RPMI7951 (cell line): ENCODE measurements around the gene TAF11L2. TPM values are rescaled to one million over a fixed set of nuclear protein-coding genes. Genes with fewer than 3 reads are reported as not detected.
"Not testable (repeated sequence)": the region's sequence is repeated elsewhere in the genome, so short reads cannot be mapped to it uniquely, and the experiment has no call there.

Source experiments
- DNase-seq: peaks from one replicate; pipeline ENCODE4 v3.0.0-alpha.2; 2012; ENCODE audit warnings: low read depth
- total RNA-seq: library from RNA; depleted of rRNA; stranded (reverse); fragments of >200 nt; shearing (Covaris generic); gene quantifications from 2 replicates; pipeline ENCODE4 v1.2.3, GENCODE V29; 2014; rRNA removed

TAF11L2 gene
- total RNA-seq = not detected in 2 replicates

GRCh38 chr5:17497931-17498330 is at the start of gene TAF11L2:
TAF11L2 (plus strand) TSS chr5:17498231.
- not testable (repeated sequence) for DNase-seq

DNA sequence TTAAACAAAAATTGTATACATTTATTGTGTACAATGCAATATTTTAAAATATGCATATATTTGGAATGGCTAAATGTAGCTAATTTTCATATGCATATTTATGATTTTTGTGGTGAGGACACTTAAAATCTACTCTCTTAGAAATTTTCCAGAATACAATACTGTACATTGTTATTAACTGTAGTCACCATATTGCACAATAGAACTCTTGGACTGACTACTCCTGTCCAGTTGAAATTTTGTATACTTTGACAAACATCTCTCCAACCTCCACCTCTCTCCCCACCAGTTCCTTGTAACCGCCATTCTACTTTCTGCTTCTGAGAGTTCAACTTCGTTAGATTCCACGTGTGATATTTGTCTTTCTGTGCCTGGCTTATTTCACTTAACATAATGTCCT is 49.2 kb upstream of the TAF11L2 start:
- no peak for DNase-seq

DNA sequence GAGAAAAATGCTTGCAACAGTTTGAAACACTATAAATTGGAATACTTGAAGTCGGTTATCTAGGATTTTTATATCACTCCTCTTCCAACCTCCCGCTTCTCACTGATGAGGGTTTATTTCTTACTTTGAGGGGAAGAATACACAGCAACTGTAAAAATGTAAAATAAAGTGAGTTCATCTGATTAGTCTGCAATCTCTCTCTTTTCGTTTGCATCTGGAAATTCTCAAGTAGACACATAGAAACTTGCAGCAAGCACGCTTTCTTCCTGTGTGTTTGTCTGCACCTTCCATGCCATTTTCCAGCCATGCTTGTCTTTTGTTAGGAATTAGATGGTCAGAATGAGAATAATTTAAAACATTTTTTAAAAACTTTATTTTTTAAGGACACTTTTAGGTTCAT is 45.1 kb upstream of the TAF11L2 start:
- no peak for DNase-seq

GRCh38 chr5:17455942-17456341 is 42.1 kb upstream of the TAF11L2 start:
- no peak for DNase-seq

DNA sequence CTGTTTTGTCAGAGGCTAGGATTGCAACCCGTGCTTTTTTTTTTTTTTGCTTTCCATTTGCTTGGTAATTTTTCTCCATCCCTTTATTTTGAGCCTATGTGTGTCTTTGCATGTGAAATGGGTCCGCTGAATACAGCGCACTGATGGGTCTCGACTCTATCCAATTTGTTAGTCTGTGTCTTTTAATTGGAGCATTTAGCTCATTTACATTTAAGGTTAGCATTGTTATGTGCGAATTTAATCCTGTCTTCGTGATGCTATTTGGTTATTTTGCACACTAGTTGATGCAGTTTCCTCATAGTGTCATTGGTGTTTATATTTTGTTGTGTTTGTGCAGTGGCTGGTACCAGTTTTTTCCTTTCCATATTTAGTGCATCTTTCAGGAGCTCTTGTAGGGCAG is 36.2 kb upstream of the TAF11L2 start:
- DNase-seq = no peak

DNA sequence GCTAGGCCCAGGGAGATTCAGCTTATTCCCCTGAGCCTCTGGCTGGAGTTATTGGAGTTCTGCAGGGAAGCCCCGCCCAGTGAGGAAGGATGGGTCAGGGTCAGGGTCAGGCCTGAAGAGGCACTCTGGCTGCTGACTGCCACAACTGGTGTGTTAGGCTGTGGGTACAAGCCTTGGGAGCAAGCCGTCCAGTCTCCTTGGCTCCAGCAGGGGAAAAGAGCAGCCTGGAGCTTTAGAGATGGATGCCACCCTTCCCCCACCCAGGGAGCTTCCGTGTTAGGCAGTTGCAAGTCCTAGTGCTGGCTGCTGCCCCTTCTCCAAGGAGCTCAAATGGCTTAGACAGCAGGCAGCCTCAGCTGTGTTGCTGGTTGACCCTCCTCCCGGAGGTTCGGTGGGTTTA is 34.4 kb upstream of the TAF11L2 start:
- DNase-seq = no peak

- no peak for DNase-seq
Observed at GRCh38 chr5:17470064-17470463, 28.0 kb upstream of the TAF11L2 start.

- not testable (repeated sequence) for DNase-seq
Observed at GRCh38 chr5:17475064-17475463, 23.0 kb upstream of the TAF11L2 start.

- DNase-seq = no peak
Observed at GRCh38 chr5:17477043-17477442, 21.0 kb upstream of the TAF11L2 start.

GRCh38 chr5:17477573-17478265 is 20.3 kb upstream of the TAF11L2 start:
- DNase-seq = no peak

DNA sequence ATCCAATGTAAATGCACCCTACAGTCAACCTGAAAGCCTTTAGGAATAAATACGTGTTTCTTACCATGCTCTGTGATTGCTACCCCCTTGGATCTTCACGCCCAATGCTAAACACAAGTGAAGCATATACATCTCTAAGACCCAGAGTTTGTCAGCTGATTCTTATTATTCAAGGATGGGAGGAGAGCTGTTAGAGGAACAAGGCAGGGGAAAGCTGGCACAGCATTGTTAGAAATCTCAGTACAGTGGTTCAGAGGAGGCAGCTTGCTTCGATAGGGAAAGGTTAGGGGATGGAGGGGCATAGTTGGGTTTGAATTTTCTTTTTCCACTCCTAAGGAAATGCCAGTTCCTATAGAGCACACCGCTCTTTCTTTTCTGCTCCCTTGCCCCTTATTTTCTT is 16.7 kb upstream of the TAF11L2 start:
- no peak for DNase-seq

DNA sequence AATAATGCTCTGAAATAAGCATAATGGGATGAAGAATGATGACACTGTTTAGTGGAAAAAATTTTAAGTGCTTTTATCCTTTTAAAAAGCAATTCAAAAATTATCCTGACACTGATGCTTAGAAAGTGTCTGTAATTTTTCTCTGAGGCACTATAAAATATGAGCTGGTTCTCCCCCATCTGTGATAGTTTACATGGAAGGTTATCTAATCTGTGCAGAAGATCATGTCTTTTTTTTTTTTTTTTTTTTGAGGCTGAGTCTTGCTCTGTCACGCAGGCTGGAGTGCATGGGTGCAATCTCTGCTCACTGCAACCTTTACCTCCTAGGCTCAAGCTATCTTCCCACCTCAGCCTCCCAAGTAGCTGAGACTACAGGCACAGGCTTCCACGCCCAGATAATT is 15.2 kb upstream of the TAF11L2 start:
- DNase-seq = no peak

DNA sequence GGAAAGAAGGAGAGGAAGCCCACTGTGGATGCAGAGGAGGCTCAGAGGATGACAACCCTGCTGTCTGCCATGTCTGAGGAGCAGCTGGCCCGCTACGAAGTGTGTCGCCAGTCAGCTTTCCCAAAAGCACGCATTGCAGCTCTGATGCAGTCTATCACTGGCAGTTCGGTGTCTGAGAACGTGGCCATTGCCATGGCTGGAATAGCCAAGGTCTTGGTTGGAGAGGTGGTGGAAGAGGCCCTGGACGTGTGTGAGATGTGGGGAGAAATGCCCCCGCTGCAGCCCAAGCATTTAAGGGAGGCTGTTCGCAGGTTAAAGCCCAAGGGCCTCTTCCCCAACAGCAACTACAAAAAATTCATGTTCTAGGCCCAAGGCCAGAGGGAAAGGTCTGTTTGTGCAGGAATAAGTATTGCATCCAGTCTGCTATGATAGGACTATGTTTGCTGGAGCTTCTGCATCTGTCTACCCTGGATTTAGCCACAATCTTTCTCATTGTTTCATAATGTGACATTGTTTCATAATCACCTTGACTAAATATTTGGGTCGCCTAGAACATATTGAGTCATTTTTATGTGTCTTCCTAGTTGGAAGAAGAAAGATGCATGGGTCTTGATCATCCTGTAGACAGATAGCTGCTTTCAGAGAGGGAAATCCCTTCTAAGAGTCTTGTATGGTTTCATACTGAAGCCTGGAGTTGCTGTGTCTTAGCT is 11.4 kb upstream of the TAF11L2 start:
- DNase-seq = not testable (repeated sequence)

- DNase-seq = no peak
Observed at GRCh38 chr5:17487174-17487512, 10.9 kb upstream of the TAF11L2 start.

DNA sequence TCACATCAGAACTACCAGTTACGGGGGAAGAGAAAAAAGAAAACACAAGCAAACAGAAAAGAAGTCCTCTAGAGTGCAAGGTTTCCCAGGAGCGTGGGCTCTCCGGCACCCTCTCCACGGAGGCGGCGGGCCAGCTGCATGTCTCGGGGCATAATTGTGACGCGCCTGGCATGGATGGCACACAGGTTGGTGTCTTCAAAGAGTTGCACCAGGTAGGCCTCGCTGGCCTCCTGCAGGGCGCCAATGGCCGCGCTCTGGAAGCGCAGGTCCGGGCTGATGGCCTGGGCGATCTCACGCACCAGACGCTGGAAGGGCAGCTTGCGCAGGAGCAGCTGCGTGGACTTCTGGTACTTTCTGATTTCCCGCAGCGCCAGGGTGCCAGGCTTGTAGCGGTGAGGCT is 6.8 kb upstream of the TAF11L2 start:
- not testable (repeated sequence) for DNase-seq

- DNase-seq = no peak
Observed at GRCh38 chr5:17492770-17493169, 5.3 kb upstream of the TAF11L2 start.

GRCh38 chr5:17497446-17497845 is 585 bp upstream of the TAF11L2 start:
- no peak for DNase-seq

DNA sequence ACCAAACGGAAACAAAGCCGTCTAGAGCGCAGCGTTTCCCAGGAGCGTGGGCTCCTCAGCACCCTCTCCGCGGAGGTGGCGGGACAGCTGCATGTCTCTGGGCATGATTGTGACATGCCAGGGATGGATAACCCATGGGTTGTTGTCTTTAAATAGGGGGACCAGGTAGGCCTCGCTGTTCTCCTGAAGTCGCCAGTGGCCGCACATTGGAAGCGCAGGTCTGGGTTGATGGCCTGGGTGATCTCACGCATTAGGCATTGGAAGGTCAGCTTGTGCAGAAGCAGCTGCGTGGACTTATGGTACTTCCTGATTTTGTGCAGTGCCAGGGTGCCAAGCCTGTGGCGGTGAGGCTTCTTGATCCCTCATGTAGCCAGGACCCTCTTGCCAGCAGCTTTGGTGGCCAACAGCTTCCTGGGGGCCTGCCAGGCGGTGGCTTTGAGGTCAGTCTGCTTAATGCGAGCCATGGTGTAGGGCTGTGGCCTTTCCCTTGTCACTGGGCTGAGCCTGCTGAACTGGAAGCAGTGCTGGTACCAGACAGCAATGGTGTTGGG is 13.8 kb downstream of the TAF11L2 start:
- no peak for DNase-seq

- not testable (repeated sequence) for DNase-seq
Observed at GRCh38 chr5:17517526-17517925, 19.5 kb downstream of the TAF11L2 start.

DNA sequence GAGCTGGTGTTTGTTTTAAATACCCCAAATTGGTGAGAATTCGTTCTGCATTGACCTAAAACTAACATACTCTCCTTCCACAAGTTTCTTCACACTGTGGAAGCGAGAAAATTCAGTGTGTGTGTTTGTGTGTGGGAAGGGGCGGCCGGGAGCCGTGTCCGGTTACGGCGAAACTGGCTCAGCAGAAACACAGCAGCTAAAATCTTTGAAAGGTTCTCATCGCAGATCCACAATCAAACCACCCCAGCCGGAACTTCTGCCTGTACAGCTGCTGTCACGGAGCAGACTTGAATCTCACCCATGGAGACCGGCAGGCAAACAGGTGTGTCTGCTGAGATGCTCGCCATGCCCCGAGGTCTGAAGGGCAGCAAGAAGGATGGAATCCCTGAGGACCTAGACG is 20.0 kb downstream of the TAF11L2 start, which contains the start of gene TAF11L3:
Gene TAF11L3, plus strand, starts transcription at position 301 of the 400 bp plus-strand sequence.
- DNase-seq = not testable (repeated sequence)

DNA sequence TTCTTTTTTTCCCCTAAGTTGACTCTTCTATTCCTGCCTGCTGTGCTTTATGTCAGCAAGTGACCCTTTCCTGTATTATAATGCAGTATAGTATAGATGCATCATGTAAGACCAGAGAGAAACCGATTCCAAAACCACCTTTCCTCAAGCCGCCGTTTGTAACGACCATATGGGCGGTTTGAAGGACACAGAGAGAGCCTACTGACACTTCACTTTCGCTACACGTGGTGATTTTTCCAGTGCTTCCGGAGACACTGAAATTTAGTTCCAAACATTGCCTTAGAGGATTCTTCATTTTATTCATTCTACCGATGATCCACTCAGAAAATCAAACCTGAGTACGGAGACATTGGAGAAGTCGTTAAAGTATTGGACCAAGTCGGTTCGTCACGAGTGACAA is 21.5 kb downstream of the TAF11L2 start:
- not testable (repeated sequence) for DNase-seq

GRCh38 chr5:17521501-17521900 is 23.5 kb downstream of the TAF11L2 start, which contains the start of gene TAF11L4:
TAF11L4 (plus strand) TSS chr5:17521801.
- not testable (repeated sequence) for DNase-seq

- DNase-seq = not testable (repeated sequence)
Observed at GRCh38 chr5:17524935-17525334, 26.9 kb downstream of the TAF11L2 start, which contains the start of gene TAF11L5. TAF11L5 (plus strand) TSS chr5:17525235.
